GM21529 (cell line): ENCODE data around the gene ITGA1.
"Not testable (repeated sequence)": the region's sequence is repeated elsewhere in the genome, so short reads cannot be mapped to it uniquely, and the experiment has no call there.

Source experiments
- ATAC-seq: cut with Tn5 transposase; IDR thresholded peaks from one replicate; pipeline ENCODE4 v1.9.1; 2021; ENCODE audit not compliant: unreplicated experiment

Gene ITGA1

GRCh38 chr5:52787600-52788504 is at the start of gene ITGA1, which contains the start of gene PELO:
ITGA1 (plus strand) TSS chr5:52787916; CDS start chr5:52788354, 438 bp downstream.
PELO (plus strand) TSS chr5:52787916; CDS start chr5:52800395, 12,479 bp downstream.
- peak; percentile 73 for ATAC-seq

- ATAC-seq = peak; percentile 65
These were observed 49.6 kb upstream of the ITGA1 start for GRCh38 chr5:52738095-52738506.

GRCh38 chr5:52740007-52740406 is 47.7 kb upstream of the ITGA1 start:
- ATAC-seq = no peak

- no peak for ATAC-seq
These were observed 44.7 kb upstream of the ITGA1 start for GRCh38 chr5:52743012-52743411.

GRCh38 chr5:52743529-52743928 is 44.2 kb upstream of the ITGA1 start:
- no peak for ATAC-seq

GRCh38 chr5:52743970-52744369 is 43.7 kb upstream of the ITGA1 start:
- ATAC-seq = peak; percentile 78

GRCh38 chr5:52744867-52745458 is 42.8 kb upstream of the ITGA1 start:
- ATAC-seq = not testable (repeated sequence)

- no peak for ATAC-seq
These were observed 41.2 kb upstream of the ITGA1 start for GRCh38 chr5:52746539-52746938.

- no peak for ATAC-seq
These were observed 39.1 kb upstream of the ITGA1 start for GRCh38 chr5:52748590-52748989.

- ATAC-seq = no peak
These were observed 38.0 kb upstream of the ITGA1 start for GRCh38 chr5:52749666-52750065.

GRCh38 chr5:52751137-52751536 is 36.6 kb upstream of the ITGA1 start:
- no peak for ATAC-seq

GRCh38 chr5:52754051-52754450 is 33.7 kb upstream of the ITGA1 start:
- ATAC-seq = no peak

- ATAC-seq = no peak
These were observed 30.2 kb upstream of the ITGA1 start for GRCh38 chr5:52757527-52757926.

GRCh38 chr5:52758014-52758413 is 29.7 kb upstream of the ITGA1 start:
- no peak for ATAC-seq

GRCh38 chr5:52759331-52759730 is 28.4 kb upstream of the ITGA1 start:
- ATAC-seq = no peak

- ATAC-seq = no peak
These were observed 26.9 kb upstream of the ITGA1 start for GRCh38 chr5:52760695-52761366.

GRCh38 chr5:52767217-52767743 is 20.4 kb upstream of the ITGA1 start:
- no peak for ATAC-seq

- ATAC-seq = peak; percentile 48
These were observed 19.8 kb upstream of the ITGA1 start for GRCh38 chr5:52767766-52768480.

- no peak for ATAC-seq
These were observed 18.7 kb upstream of the ITGA1 start for GRCh38 chr5:52769061-52769460.

- ATAC-seq = no peak
These were observed 17.3 kb upstream of the ITGA1 start for GRCh38 chr5:52770287-52770939.
